Central memory CD8-positive, alpha-beta T cell (primary cell): Measurements from ENCODE around the gene PHACTR1.

ENCODE experiments used
- ATAC-seq: fragments of 150-1000 bp; cut with Tn5 transposase; replicated peaks from 2 replicates; pipeline ENCODE4 v1.10.0; 2022; ENCODE audit warnings: mild to moderate bottlenecking, moderate FRiP score, moderate number of reproducible peaks; ENCODE audit not compliant: poor library complexity, severe bottlenecking; ENCODE audit errors: extremely low read depth
- DNase-seq, 2 donors: peaks; one replicate each; pipeline ENCODE4 v3.0.0; 2021; ENCODE audit warnings: low spot score in 2 of 2
- H3K27ac Mint-ChIP-seq: one replicate; pipeline ENCODE4 v1.8.0; 2022; ENCODE audit warnings: low read depth, mild to moderate bottlenecking, moderate library complexity, mixed read lengths
- H3K27me3 Mint-ChIP-seq: one replicate; pipeline ENCODE4 v1.8.0; 2022; ENCODE audit warnings: mixed read lengths
- H3K36me3 Mint-ChIP-seq: one replicate; pipeline ENCODE4 v1.8.0; 2022; ENCODE audit warnings: mild to moderate bottlenecking, moderate library complexity, mixed read lengths; ENCODE audit not compliant: insufficient read depth
- H3K4me1 Mint-ChIP-seq: one replicate; pipeline ENCODE4 v1.8.0; 2022; ENCODE audit warnings: mixed read lengths
- H3K4me3 Mint-ChIP-seq: one replicate; pipeline ENCODE4 v1.8.0; 2022; ENCODE audit warnings: mild to moderate bottlenecking, moderate library complexity, mixed read lengths
- H3K9me3 Mint-ChIP-seq: one replicate; pipeline ENCODE4 v1.8.0; 2022; ENCODE audit warnings: mixed read lengths

PHACTR1 gene

GRCh38 chr6:12782136-12782535, 65.6 kb downstream of the PHACTR1 start:
- Mint-ChIP-seq H3K27me3 (peaks cover 33% of the 10 kb centered on the region), H3K4me3 (no peak overlapping the region), H3K4me1 (no peaks in the 10 kb centered on the region), H3K36me3 (peaks cover 2% of the 10 kb centered on the region), H3K27ac (no peak overlapping the region), H3K9me3 (no peaks in the 10 kb centered on the region)
- DNase-seq: no peak
- no peak for ATAC-seq

GRCh38 chr6:12785301-12785700, 68.7 kb downstream of the PHACTR1 start:
- Mint-ChIP-seq H3K36me3 (no peaks in the 10 kb centered on the region), H3K4me1 (no peaks in the 10 kb centered on the region), H3K27ac (no peak overlapping the region), H3K4me3 (no peak overlapping the region), H3K27me3 (peaks cover 31% of the 10 kb centered on the region), H3K9me3 (no peaks in the 10 kb centered on the region)
- ATAC-seq (no peak), DNase-seq (no peak)

- Mint-ChIP-seq H3K27ac (no peak overlapping the region), H3K36me3 (no peaks in the 10 kb centered on the region), H3K27me3 (peaks cover 31% of the 10 kb centered on the region), H3K4me1 (no peaks in the 10 kb centered on the region), H3K4me3 (no peak overlapping the region), H3K9me3 (no peaks in the 10 kb centered on the region)
- no peak for DNase-seq
- ATAC-seq: no peak
Measured at GRCh38 chr6:12785921-12786320, 69.4 kb downstream of the PHACTR1 start.

- no peaks in the 10 kb centered on the region for H3K36me3 Mint-ChIP-seq
- H3K9me3 Mint-ChIP-seq: no peaks in the 10 kb centered on the region
- no peaks in the 10 kb centered on the region for H3K4me1 Mint-ChIP-seq
- ATAC-seq (no peak), DNase-seq (no peak)
- H3K4me3 Mint-ChIP-seq: no peak overlapping the region
- no peak overlapping the region for H3K27ac Mint-ChIP-seq
- H3K27me3 Mint-ChIP-seq: peaks cover 18% of the 10 kb centered on the region
Measured at GRCh38 chr6:12791371-12791770, 74.8 kb downstream of the PHACTR1 start.

GRCh38 chr6:12798326-12798725, 81.8 kb downstream of the PHACTR1 start:
- ATAC-seq (no peak), DNase-seq (no peak)
- Mint-ChIP-seq H3K4me1 (no peaks in the 10 kb centered on the region), H3K27ac (no peak overlapping the region), H3K9me3 (no peaks in the 10 kb centered on the region), H3K36me3 (no peaks in the 10 kb centered on the region), H3K27me3 (peaks cover 29% of the 10 kb centered on the region), H3K4me3 (no peak overlapping the region)

GRCh38 chr6:12800120-12800519, 83.6 kb downstream of the PHACTR1 start:
- ATAC-seq (no peak), DNase-seq (no peak)
- H3K9me3 Mint-ChIP-seq: no peaks in the 10 kb centered on the region
- no peaks in the 10 kb centered on the region for H3K4me1 Mint-ChIP-seq
- H3K27me3 Mint-ChIP-seq: peaks cover 32% of the 10 kb centered on the region
- no peaks in the 10 kb centered on the region for H3K36me3 Mint-ChIP-seq
- H3K27ac Mint-ChIP-seq: no peak overlapping the region
- no peak overlapping the region for H3K4me3 Mint-ChIP-seq

GRCh38 chr6:12801141-12801540, 84.6 kb downstream of the PHACTR1 start:
- ATAC-seq (no peak), DNase-seq (no peak)
- no peaks in the 10 kb centered on the region for H3K9me3 Mint-ChIP-seq
- H3K4me3 Mint-ChIP-seq: no peak overlapping the region
- no peak overlapping the region for H3K27ac Mint-ChIP-seq
- H3K27me3 Mint-ChIP-seq: peaks cover 40% of the 10 kb centered on the region
- H3K36me3 Mint-ChIP-seq: no peaks in the 10 kb centered on the region
- H3K4me1 Mint-ChIP-seq: no peaks in the 10 kb centered on the region

GRCh38 chr6:12802440-12802839, 85.9 kb downstream of the PHACTR1 start:
- H3K36me3 Mint-ChIP-seq: no peaks in the 10 kb centered on the region
- H3K9me3 Mint-ChIP-seq: no peaks in the 10 kb centered on the region
- ATAC-seq: no peak
- no peak overlapping the region for H3K4me3 Mint-ChIP-seq
- no peaks in the 10 kb centered on the region for H3K4me1 Mint-ChIP-seq
- H3K27ac Mint-ChIP-seq: no peak overlapping the region
- DNase-seq: no peak
- peaks cover 34% of the 10 kb centered on the region for H3K27me3 Mint-ChIP-seq

GRCh38 chr6:12803486-12803885, 86.9 kb downstream of the PHACTR1 start:
- no peak overlapping the region for H3K4me3 Mint-ChIP-seq
- peaks cover 34% of the 10 kb centered on the region for H3K27me3 Mint-ChIP-seq
- no peaks in the 10 kb centered on the region for H3K9me3 Mint-ChIP-seq
- H3K27ac Mint-ChIP-seq: no peak overlapping the region
- DNase-seq: no peak
- ATAC-seq: no peak
- H3K4me1 Mint-ChIP-seq: no peaks in the 10 kb centered on the region
- H3K36me3 Mint-ChIP-seq: no peaks in the 10 kb centered on the region

GRCh38 chr6:12804952-12805645, 88.5 kb downstream of the PHACTR1 start:
- Mint-ChIP-seq H3K4me1 (no peaks in the 10 kb centered on the region), H3K27ac (no peak overlapping the region), H3K36me3 (no peaks in the 10 kb centered on the region), H3K9me3 (no peaks in the 10 kb centered on the region), H3K4me3 (no peak overlapping the region), H3K27me3 (peaks cover 37% of the 10 kb centered on the region)
- DNase-seq: no peak
- ATAC-seq: no peak

GRCh38 chr6:12806136-12806535, 89.6 kb downstream of the PHACTR1 start:
- Mint-ChIP-seq H3K9me3 (no peaks in the 10 kb centered on the region), H3K36me3 (no peaks in the 10 kb centered on the region), H3K4me3 (no peak overlapping the region), H3K27ac (no peak overlapping the region), H3K4me1 (no peaks in the 10 kb centered on the region), H3K27me3 (peaks cover 37% of the 10 kb centered on the region)
- no peak for DNase-seq
- no peak for ATAC-seq

GRCh38 chr6:12806796-12807195, 90.2 kb downstream of the PHACTR1 start:
- H3K4me3 Mint-ChIP-seq: no peak overlapping the region
- DNase-seq (no peak), ATAC-seq (no peak)
- no peaks in the 10 kb centered on the region for H3K36me3 Mint-ChIP-seq
- H3K4me1 Mint-ChIP-seq: no peaks in the 10 kb centered on the region
- peaks cover 33% of the 10 kb centered on the region for H3K27me3 Mint-ChIP-seq
- H3K9me3 Mint-ChIP-seq: no peaks in the 10 kb centered on the region
- H3K27ac Mint-ChIP-seq: no peak overlapping the region

GRCh38 chr6:12811519-12811918, 95.0 kb downstream of the PHACTR1 start:
- Mint-ChIP-seq H3K9me3 (no peaks in the 10 kb centered on the region), H3K27ac (no peak overlapping the region), H3K36me3 (no peaks in the 10 kb centered on the region), H3K4me1 (no peaks in the 10 kb centered on the region), H3K4me3 (no peak overlapping the region), H3K27me3 (peaks cover 20% of the 10 kb centered on the region)
- no peak for DNase-seq
- no peak for ATAC-seq
